Measurements from ENCODE around the gene TUBB2A.

DNA sequence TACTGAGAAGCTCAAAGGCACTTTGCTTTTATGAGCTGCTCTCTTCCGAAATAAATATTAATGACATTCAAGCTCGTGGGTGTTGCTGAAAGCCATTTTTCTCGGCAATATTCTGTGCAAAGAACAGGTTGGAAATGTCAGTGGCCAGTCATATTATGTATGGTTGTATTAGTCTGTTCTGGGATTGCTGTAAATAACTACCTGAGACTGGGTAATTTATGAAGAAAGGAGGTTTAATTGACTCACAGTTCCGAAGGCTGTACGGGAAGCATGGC is 38.0 kb upstream of the TUBB2A start:
- TF ChIP-seq, protein P1, sequence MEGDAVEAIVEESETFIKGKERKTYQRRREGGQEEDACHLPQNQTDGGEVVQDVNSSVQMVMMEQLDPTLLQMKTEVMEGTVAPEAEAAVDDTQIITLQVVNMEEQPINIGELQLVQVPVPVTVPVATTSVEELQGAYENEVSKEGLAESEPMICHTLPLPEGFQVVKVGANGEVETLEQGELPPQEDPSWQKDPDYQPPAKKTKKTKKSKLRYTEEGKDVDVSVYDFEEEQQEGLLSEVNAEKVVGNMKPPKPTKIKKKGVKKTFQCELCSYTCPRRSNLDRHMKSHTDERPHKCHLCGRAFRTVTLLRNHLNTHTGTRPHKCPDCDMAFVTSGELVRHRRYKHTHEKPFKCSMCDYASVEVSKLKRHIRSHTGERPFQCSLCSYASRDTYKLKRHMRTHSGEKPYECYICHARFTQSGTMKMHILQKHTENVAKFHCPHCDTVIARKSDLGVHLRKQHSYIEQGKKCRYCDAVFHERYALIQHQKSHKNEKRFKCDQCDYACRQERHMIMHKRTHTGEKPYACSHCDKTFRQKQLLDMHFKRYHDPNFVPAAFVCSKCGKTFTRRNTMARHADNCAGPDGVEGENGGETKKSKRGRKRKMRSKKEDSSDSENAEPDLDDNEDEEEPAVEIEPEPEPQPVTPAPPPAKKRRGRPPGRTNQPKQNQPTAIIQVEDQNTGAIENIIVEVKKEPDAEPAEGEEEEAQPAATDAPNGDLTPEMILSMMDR (conservative IDR thresholded peaks at IDR 0.05; ENCODE audit: low read length): no peak
- TF ChIP-seq EZH2phosphoT487 (IDR thresholded peaks at IDR 0.05; ENCODE audit: borderline replicate concordance, low read depth, low read length): no peak

Data from OCI-LY7 (cell line).